Heart right ventricle (tissue), 16 donors: Measurements from ENCODE around the gene DOCK4. TPM values are rescaled to one million over a fixed set of nuclear protein-coding genes. Genes with fewer than 3 reads are reported as not detected.

ENCODE experiments used
- ATAC-seq, 8 donors: fragments of 200-7000 bp; cut with Tn5 transposase; one replicate each; pipeline ENCODE4 v1.9.1; 2020; ENCODE audit warnings: mild to moderate bottlenecking in 8 of 8, moderate library complexity in 8 of 8, moderate number of reproducible peaks in 1 of 8
- DNase-seq, 2 donors: peaks; one replicate each; pipeline ENCODE4 v3.0.0-alpha.2; 2020
- H3K27ac ChIP-seq, 10 donors: fragments of 200-600 bp; sonication (generic) in 2 of 10; one replicate each; pipeline versions ENCODE4 v1.5.0 to v1.8.0; 2020 to 2022; ENCODE audit warnings: mild to moderate bottlenecking in 3 of 10
- H3K27me3 ChIP-seq, 7 donors: fragments of 200-600 bp; one replicate each; pipeline ENCODE4 v1.8.0; 2021 to 2022; ENCODE audit warnings: mild to moderate bottlenecking in 2 of 7
- H3K36me3 ChIP-seq, 9 donors: fragments of 200-600 bp; sonication (generic) in 1 of 9; one replicate each; pipeline versions ENCODE4 v1.5.0 to v1.8.0; 2020 to 2022; ENCODE audit warnings: mild to moderate bottlenecking in 2 of 9
- H3K4me1 ChIP-seq, 9 donors: fragments of 200-600 bp; sonication (generic) in 1 of 9; one replicate each; pipeline versions ENCODE4 v1.5.0 to v1.8.0; 2020 to 2022; ENCODE audit warnings: mild to moderate bottlenecking in 4 of 9
- H3K4me3 ChIP-seq, 10 donors: fragments of 200-600 bp; sonication (generic) in 2 of 10; one replicate each; pipeline versions ENCODE4 v1.5.0 to v1.8.0; 2020 to 2022; ENCODE audit warnings: mild to moderate bottlenecking in 7 of 10, moderate library complexity in 2 of 10
- H3K9me3 ChIP-seq, 11 donors: fragments of 200-600 bp in 10 of 11; sonication (generic) in 2 of 11; one replicate each; pipeline versions ENCODE4 v1.5.0 to v1.8.0; 2013 to 2022; ENCODE audit warnings: mild to moderate bottlenecking in 2 of 11, control low read depth in 1 of 11, moderate library complexity in 1 of 11
- WGBS, 2 donors: extraction: QIAGEN DNeasy Blood & Tissue Kit; methylation state at CpG; one replicate each; pipeline ENCODE4 v1.1.7; 2013; ENCODE audit warnings: inconsistent platforms in 1 of 2; 5-methylcytosine and 5-hydroxymethylcytosine counted together
- intact Hi-C, 10 donors: fragments of 100-400 bp; cut with DNase I; formaldehyde crosslinking; loops; one replicate each; pipeline versions ENCODE4 v1.11.1 to v1.14.2; 2022
- polyA plus RNA-seq, 2 donors: library from polyadenylated mRNA; stranded (reverse); fragments of 200-250 nt; gene quantifications; one replicate each; pipeline ENCODE4 v1.2.3, GENCODE V29; 2013
- total RNA-seq, 10 donors: library from RNA; stranded (reverse); fragmentation: NEBNext Ultra II Directional in 3 of 10; extraction: Animal tissue kit (Norgen Biotek cat#: 25700) in 3 of 10; gene quantifications; one replicate each; pipeline versions ENCODE4 v1.2.1 to v1.2.4, GENCODE V29; 2021 to 2023
- TF ChIP-seq, protein P1 (sequence below), 9 donors: fragments of 200-600 bp; sonication (generic) in 2 of 9; IDR thresholded peaks; one replicate each; pipeline versions ENCODE4 v1.5.0 to v1.8.0; 2021 to 2022; ENCODE audit warnings: antibody characterized with exemption in 9 of 9, mild to moderate bottlenecking in 5 of 9, moderate library complexity in 1 of 9
- donor health status: Arrhythmogenic right ventricular cardiomyopathy.
- donor health status: ischemic (EF 13 %, LVEDD 7.1; RV severe dilation, severe dysfunction).
- donor health status: healthy with polysubstance abuse.
- donor health status: DM: no; HTN: yes; CAD: no.
- donor health status: DM: no; HTN: no; CAD: no.
- donor health status: ischemic (EF 25% LVEDD 6.9; RV normal size, moderate dysfunction).
- donor health status: ischemic (EF 25% LVEDD 5.7; RV mildly dilated, moderate dysfunction).
- donor health status: healthy.
- donor health status: DM: yes; HTN: yes; CAD: no.
- donor health status: Ischemic cardiomyopathy.
- donor health status: ischemic (EF 35%, LVEDD 5.7; RV mildly dilated, moderate dysfunction).
- donor health status: nonischemic (EF 11% LVEDD 7.7; RV severe dilation, severe dysfunction).
- donor health status: DM: yes; HTN: yes; CAD: no.
- donor health status: PGD.
- donor health status: ischemic (EF 29% LVEDD 5.4; RV normal size, mild dysfunction).
- donor health status: nonischemic (EF 23%, LVEDD 6.1; RV moderate dilation, normal function).

The DOCK4 gene
- total and polyA plus RNA-seq, 12 donors = 2.6 to 26.8 (median 14.7) TPM

GRCh38 chr7:111903797-111904196 lies 302.4 kb downstream of the DOCK4 start:
- no peak overlapping the region for H3K27ac ChIP-seq
- TF ChIP-seq, protein P1, sequence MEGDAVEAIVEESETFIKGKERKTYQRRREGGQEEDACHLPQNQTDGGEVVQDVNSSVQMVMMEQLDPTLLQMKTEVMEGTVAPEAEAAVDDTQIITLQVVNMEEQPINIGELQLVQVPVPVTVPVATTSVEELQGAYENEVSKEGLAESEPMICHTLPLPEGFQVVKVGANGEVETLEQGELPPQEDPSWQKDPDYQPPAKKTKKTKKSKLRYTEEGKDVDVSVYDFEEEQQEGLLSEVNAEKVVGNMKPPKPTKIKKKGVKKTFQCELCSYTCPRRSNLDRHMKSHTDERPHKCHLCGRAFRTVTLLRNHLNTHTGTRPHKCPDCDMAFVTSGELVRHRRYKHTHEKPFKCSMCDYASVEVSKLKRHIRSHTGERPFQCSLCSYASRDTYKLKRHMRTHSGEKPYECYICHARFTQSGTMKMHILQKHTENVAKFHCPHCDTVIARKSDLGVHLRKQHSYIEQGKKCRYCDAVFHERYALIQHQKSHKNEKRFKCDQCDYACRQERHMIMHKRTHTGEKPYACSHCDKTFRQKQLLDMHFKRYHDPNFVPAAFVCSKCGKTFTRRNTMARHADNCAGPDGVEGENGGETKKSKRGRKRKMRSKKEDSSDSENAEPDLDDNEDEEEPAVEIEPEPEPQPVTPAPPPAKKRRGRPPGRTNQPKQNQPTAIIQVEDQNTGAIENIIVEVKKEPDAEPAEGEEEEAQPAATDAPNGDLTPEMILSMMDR (IDR thresholded peaks at IDR 0.05) = no peak
- H3K36me3 ChIP-seq = peaks cover 0 to 51% (median 16%) of the 10 kb centered on the region in 9 donors
- H3K9me3 ChIP-seq = peaks cover 0 to 3% (median 0%) of the 10 kb centered on the region in 11 donors
- no peaks in the 10 kb centered on the region for H3K4me1 ChIP-seq
- no peak overlapping the region for H3K4me3 ChIP-seq
- 88 to 89% methylated on average over 2 of the region's 2 CpGs for WGBS, 2 donors
- intact Hi-C loops = loop anchor here in 1 of 10 donors (10.0 kb wide), 1 partner anchor 59 kb away; no protein-coding TSS in a partner anchor
- no peaks in the 10 kb centered on the region for H3K27me3 ChIP-seq
- no peak for DNase-seq
- ATAC-seq = no peak

GRCh38 chr7:111903016-111903415 lies 303.2 kb downstream of the DOCK4 start:
- DNase-seq = no peak
- Histone ChIP-seq H3K27ac (no peak overlapping the region), H3K27me3 (no peaks in the 10 kb centered on the region), H3K4me3 (no peak overlapping the region), H3K36me3 (peaks cover 0 to 59% (median 16%) of the 10 kb centered on the region in 9 donors), H3K4me1 (no peaks in the 10 kb centered on the region), H3K9me3 (no peaks in the 10 kb centered on the region)
- no peak for ATAC-seq
- 97 to 100% methylated on average over 1 of the region's 1 CpG for WGBS, 2 donors
- intact Hi-C loops = loop anchor here in 1 of 10 donors (10.0 kb wide), 1 partner anchor 58 kb away; no protein-coding TSS in a partner anchor
- TF ChIP-seq, protein P1 (IDR thresholded peaks at IDR 0.05) = no peak

DNA sequence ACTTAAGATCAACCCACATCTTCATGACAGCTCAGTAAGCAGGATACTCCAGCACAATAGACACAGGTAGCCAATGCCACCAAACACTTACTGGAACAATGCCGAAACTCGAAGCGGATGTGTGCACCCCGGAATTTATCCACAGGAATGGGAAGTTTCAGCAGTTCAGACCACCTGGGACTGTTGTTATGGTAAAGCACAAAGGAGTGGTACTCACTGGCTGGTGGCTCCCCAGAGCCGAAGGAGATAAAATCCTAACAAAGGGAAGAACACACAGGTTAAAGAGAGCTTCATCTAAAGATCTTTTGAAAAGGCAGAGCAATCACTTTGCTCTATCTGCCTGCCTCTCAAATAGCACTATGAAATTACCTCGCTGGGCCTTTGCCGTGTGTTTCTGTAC lies 305.9 kb downstream of the DOCK4 start:
- TF ChIP-seq, protein P1 (IDR thresholded peaks at IDR 0.05) = no peak
- Histone ChIP-seq H3K36me3 (peaks cover 0 to 55% (median 16%) of the 10 kb centered on the region in 9 donors), H3K27me3 (no peaks in the 10 kb centered on the region), H3K9me3 (no peaks in the 10 kb centered on the region), H3K27ac (no peak overlapping the region), H3K4me1 (peaks cover 0 to 7% (median 0%) of the 10 kb centered on the region in 9 donors), H3K4me3 (no peak overlapping the region)
- ATAC-seq (no peak), DNase-seq (no peak)
- WGBS, 2 donors = 96 to 97% methylated on average over 7 of the region's 7 CpGs
- intact Hi-C loops = loop anchor here in 1 of 10 donors (10.0 kb wide), 1 partner anchor 55 kb away; no protein-coding TSS in a partner anchor

GRCh38 chr7:111895049-111895448 lies 311.1 kb downstream of the DOCK4 start:
- DNase-seq = no peak
- ATAC-seq = no peak
- Histone ChIP-seq H3K27me3 (no peaks in the 10 kb centered on the region), H3K36me3 (peaks cover 0 to 56% (median 14%) of the 10 kb centered on the region in 9 donors), H3K9me3 (no peaks in the 10 kb centered on the region), H3K4me1 (peaks cover 0 to 7% (median 0%) of the 10 kb centered on the region in 9 donors), H3K4me3 (no peak overlapping the region), H3K27ac (no peak overlapping the region)
- intact Hi-C loops = no loop called here
- TF ChIP-seq, protein P1 (IDR thresholded peaks at IDR 0.05) = no peak
- WGBS, 2 donors = 65 to 72% methylated on average over 2 of the region's 2 CpGs
